ENCODE results near the gene SNTB2.

The SNTB2 gene

GRCh38 chr16:69260019-69260418 lies 73.1 kb downstream of the SNTB2 start:
- Histone ChIP-seq H3K4me3 (ENCODE audit: low read depth, low read length) (no peak overlapping the region), H3K27ac (no peak overlapping the region), H3K9me3 (ENCODE audit: severe bottlenecking) (no peaks in the 10 kb centered on the region), H3K27me3 (ENCODE audit: insufficient read depth, low read depth, severe bottlenecking) (no peaks in the 10 kb centered on the region), H3K36me3 (peaks cover 13% of the 10 kb centered on the region; the same call in 1 of the 2 replicates)
- TF ChIP-seq, protein P1, sequence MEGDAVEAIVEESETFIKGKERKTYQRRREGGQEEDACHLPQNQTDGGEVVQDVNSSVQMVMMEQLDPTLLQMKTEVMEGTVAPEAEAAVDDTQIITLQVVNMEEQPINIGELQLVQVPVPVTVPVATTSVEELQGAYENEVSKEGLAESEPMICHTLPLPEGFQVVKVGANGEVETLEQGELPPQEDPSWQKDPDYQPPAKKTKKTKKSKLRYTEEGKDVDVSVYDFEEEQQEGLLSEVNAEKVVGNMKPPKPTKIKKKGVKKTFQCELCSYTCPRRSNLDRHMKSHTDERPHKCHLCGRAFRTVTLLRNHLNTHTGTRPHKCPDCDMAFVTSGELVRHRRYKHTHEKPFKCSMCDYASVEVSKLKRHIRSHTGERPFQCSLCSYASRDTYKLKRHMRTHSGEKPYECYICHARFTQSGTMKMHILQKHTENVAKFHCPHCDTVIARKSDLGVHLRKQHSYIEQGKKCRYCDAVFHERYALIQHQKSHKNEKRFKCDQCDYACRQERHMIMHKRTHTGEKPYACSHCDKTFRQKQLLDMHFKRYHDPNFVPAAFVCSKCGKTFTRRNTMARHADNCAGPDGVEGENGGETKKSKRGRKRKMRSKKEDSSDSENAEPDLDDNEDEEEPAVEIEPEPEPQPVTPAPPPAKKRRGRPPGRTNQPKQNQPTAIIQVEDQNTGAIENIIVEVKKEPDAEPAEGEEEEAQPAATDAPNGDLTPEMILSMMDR (IDR thresholded peaks at IDR 0.05; ENCODE audit: low read depth, low read length) = 0 out of 2 replicates have a peak, but pooled peaks have one; percentile 19
- DNase-seq = no peak

DNA sequence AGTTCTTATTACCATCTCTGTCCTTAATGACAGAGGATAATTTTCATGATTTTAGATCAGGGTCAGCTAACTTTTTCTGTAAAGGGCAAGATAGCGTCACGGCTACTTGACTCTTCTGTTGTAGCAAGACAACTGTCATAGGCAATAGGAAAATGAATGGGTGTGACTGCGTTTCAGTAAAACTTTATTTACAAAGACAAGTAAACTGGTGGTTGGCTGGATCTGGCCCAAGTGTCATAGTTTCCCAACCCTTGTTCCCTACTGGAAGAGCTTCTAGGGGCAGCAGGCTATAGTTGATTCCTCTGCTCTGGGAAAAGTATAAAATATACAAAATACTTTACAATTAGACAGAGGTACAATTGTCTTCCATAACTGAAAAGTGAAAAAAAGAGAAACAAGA lies 73.5 kb downstream of the SNTB2 start:
- Histone ChIP-seq H3K4me3 (ENCODE audit: low read depth, low read length) (no peak overlapping the region), H3K27me3 (ENCODE audit: insufficient read depth, low read depth, severe bottlenecking) (no peaks in the 10 kb centered on the region), H3K36me3 (peaks cover 13% of the 10 kb centered on the region; the same call in 1 of the 2 replicates), H3K9me3 (ENCODE audit: severe bottlenecking) (no peaks in the 10 kb centered on the region), H3K27ac (no peak overlapping the region)
- DNase-seq = no peak
- TF ChIP-seq, protein P1 (IDR thresholded peaks at IDR 0.05; ENCODE audit: low read depth, low read length) = no peak

DNA sequence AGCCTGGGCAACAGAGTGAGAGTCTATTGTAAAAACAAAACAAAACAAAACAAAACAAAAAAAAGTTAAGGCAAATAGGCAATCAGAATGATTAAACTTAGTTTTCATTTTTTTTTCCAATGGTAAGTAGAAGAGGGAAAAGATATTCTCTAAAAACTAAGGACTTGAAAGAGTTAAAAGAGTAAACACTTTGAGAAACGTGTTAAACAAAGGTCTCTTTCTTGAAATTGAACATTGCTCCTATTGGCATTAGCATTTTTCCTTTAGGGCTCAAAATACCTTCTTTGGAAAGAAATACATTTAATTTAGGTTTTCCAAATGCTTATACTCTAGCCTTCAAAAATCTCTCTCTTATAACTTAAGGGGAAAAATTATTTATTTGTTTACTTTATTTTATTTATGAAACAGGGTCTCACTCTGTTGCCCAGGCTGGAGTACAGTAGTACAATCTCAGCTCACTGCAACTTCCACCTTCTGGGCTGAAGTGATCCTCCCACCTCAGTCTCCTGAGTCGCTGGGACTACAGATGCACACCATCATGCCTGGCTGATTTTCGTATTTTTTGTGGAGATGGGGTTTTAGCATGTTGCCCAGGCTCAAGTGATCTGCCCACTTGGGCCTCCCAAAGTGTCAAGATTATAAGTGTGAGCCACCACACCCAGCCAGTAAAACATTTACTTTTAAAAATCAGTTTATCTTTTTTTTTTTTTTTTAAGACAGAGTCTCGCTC lies 79.5 kb downstream of the SNTB2 start:
- Histone ChIP-seq H3K27ac (no peak overlapping the region), H3K4me3 (ENCODE audit: low read depth, low read length) (no peak overlapping the region), H3K9me3 (ENCODE audit: severe bottlenecking) (no peaks in the 10 kb centered on the region), H3K27me3 (ENCODE audit: insufficient read depth, low read depth, severe bottlenecking) (no peaks in the 10 kb centered on the region), H3K36me3 (peaks cover 14% of the 10 kb centered on the region)
- TF ChIP-seq, protein P1 (IDR thresholded peaks at IDR 0.05; ENCODE audit: low read depth, low read length) = no peak
- no peak for DNase-seq

- Histone ChIP-seq H3K4me3 (ENCODE audit: low read depth, low read length) (no peak overlapping the region), H3K27me3 (ENCODE audit: insufficient read depth, low read depth, severe bottlenecking) (no peaks in the 10 kb centered on the region), H3K27ac (no peak overlapping the region), H3K9me3 (ENCODE audit: severe bottlenecking) (no peaks in the 10 kb centered on the region), H3K36me3 (peaks cover 16% of the 10 kb centered on the region)
- no peak for DNase-seq
- TF ChIP-seq, protein P1 (IDR thresholded peaks at IDR 0.05; ENCODE audit: low read depth, low read length) = no peak
These were observed 80.7 kb downstream of the SNTB2 start for GRCh38 chr16:69267633-69268032.

DNA sequence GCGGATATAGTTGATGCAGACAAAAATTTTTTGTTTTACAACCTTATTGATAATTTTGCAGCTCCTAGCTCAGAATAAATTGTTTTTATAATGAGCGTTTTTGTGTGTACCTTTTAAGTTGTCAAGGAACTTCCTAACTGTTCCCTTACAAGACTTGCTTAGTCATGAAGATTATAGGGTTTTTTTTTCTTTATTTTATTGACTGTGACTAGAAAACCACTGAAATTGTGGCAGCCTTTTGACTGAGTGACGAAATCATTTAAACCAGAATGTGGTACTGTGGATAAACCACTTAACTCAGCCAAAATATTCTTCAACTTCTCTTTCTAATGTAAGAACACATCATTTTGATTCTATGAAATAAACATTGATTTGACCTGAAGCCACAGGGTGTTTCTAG lies 83.4 kb downstream of the SNTB2 start:
- Histone ChIP-seq H3K9me3 (ENCODE audit: severe bottlenecking) (no peaks in the 10 kb centered on the region), H3K4me3 (ENCODE audit: low read depth, low read length) (no peak overlapping the region), H3K27me3 (ENCODE audit: insufficient read depth, low read depth, severe bottlenecking) (no peaks in the 10 kb centered on the region), H3K36me3 (peaks cover 25% of the 10 kb centered on the region), H3K27ac (no peak overlapping the region)
- DNase-seq = no peak
- TF ChIP-seq, protein P1 (IDR thresholded peaks at IDR 0.05; ENCODE audit: low read depth, low read length) = no peak

DNA sequence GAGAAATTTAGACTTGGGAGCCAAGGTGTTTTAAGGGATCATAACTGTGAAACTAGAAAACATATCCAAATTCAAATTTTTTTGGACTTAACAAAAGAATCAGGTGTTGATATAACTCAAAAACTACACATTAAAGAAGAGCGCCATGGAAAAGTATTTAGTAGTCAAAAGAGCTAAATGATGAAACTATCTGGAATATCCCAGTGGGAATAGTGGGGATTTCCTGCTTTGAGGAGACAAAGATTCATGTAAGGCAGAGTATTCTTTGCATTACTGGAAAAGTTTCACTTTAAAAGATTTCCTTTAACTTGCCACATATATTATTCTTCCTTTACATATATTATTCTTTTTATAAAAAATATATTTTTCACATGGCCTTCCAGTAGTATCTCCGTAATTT lies 83.9 kb downstream of the SNTB2 start:
- Histone ChIP-seq H3K27me3 (ENCODE audit: insufficient read depth, low read depth, severe bottlenecking) (no peaks in the 10 kb centered on the region), H3K9me3 (ENCODE audit: severe bottlenecking) (no peaks in the 10 kb centered on the region), H3K27ac (no peak overlapping the region), H3K4me3 (ENCODE audit: low read depth, low read length) (no peak overlapping the region), H3K36me3 (peaks cover 25% of the 10 kb centered on the region)
- DNase-seq = no peak
- TF ChIP-seq, protein P1 (IDR thresholded peaks at IDR 0.05; ENCODE audit: low read depth, low read length) = no peak
